T-helper 1 cell treated with Interleukin-12 subunit alpha and Interleukin-12 subunit beta and Interleukin-4 antibody, amounts not matched to agents 30 μg/mL and 1 μg/mL, for 36 hours (primary cell): Measurements from ENCODE around the gene CCDC24.
A peak's percentile ranks its signal among the peaks of the same experiment; 100 is the strongest.

ENCODE experiments used
- H3K27ac Mint-ChIP-seq: one replicate; pipeline ENCODE4 v1.8.0; 2021; ENCODE audit warnings: mild to moderate bottlenecking, mixed read lengths
- H3K27me3 Mint-ChIP-seq: one replicate; pipeline ENCODE4 v1.8.0; 2021; ENCODE audit warnings: low read depth, mixed read lengths
- H3K36me3 Mint-ChIP-seq: one replicate; pipeline ENCODE4 v1.8.0; 2021; ENCODE audit warnings: low read depth, mixed read lengths
- H3K4me1 Mint-ChIP-seq: one replicate; pipeline ENCODE4 v1.8.0; 2021; ENCODE audit warnings: low read depth, mixed read lengths
- H3K4me3 Mint-ChIP-seq: one replicate; pipeline ENCODE4 v1.8.0; 2021; ENCODE audit warnings: mild to moderate bottlenecking, moderate library complexity, mixed read lengths
- H3K9me3 Mint-ChIP-seq: one replicate; pipeline ENCODE4 v1.8.0; 2021; ENCODE audit warnings: mixed read lengths

CCDC24 gene

DNA sequence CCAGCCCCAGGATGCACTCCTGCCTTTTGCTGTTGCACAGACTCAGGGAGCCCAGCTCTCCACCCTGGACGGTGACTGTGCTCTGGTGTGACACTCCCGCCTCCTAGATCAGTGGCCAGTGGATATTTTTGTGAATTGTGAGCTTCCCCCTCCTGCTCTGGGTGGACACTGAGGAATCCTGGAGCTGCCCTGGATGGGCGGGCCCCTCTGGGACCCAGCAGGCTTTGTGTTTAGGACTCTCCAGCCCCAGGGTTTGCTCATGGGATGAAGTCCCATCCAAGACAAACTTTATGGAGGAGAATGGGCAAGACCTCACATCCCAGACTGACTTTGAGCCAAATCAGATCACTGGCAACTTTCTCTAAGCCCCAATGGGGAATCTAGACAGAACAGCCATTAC, 23.8 kb downstream of the CCDC24 start:
- no peaks in the 10 kb centered on the region for H3K9me3 Mint-ChIP-seq
- H3K36me3 Mint-ChIP-seq: no peaks in the 10 kb centered on the region
- H3K4me1 Mint-ChIP-seq: no peaks in the 10 kb centered on the region
- no peak overlapping the region for H3K27ac Mint-ChIP-seq
- H3K27me3 Mint-ChIP-seq: no peaks in the 10 kb centered on the region
- no peak overlapping the region for H3K4me3 Mint-ChIP-seq

- H3K27ac Mint-ChIP-seq: no peak overlapping the region
- H3K36me3 Mint-ChIP-seq: no peaks in the 10 kb centered on the region
- no peaks in the 10 kb centered on the region for H3K4me1 Mint-ChIP-seq
- no peak overlapping the region for H3K4me3 Mint-ChIP-seq
- no peaks in the 10 kb centered on the region for H3K27me3 Mint-ChIP-seq
- H3K9me3 Mint-ChIP-seq: no peaks in the 10 kb centered on the region
Observed at GRCh38 chr1:44016041-44016889, 24.9 kb downstream of the CCDC24 start.

GRCh38 chr1:44016890-44017400, 25.5 kb downstream of the CCDC24 start:
- no peaks in the 10 kb centered on the region for H3K27me3 Mint-ChIP-seq
- H3K36me3 Mint-ChIP-seq: no peaks in the 10 kb centered on the region
- H3K27ac Mint-ChIP-seq: no peak overlapping the region
- H3K4me3 Mint-ChIP-seq: no peak overlapping the region
- no peaks in the 10 kb centered on the region for H3K4me1 Mint-ChIP-seq
- H3K9me3 Mint-ChIP-seq: no peaks in the 10 kb centered on the region

DNA sequence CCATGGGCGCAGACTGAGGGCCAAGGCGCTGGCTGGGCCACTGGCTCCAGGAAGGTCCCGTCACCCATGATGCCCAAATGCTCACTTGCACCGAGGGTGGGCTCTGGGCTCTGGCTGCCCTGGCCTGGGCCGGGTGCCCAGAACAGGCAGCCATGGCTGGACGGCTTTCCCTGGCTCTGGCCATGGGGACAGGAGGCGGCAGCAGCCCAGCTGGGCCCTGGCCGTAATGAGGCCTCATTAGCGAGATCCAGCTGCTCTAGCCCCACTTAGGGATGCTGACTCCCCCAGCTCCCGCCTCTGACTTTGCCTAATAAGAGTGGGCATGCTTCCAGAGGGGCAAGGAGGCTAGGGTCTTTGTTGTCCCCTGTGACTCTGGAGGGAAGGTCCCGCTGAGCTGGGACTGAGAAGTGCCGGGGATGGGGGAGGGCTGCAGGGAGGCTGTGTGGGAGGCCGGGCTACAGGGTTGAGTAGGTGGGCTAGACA, 28.1 kb downstream of the CCDC24 start:
- H3K4me3 Mint-ChIP-seq: no peak overlapping the region
- H3K27ac Mint-ChIP-seq: no peak overlapping the region
- no peaks in the 10 kb centered on the region for H3K4me1 Mint-ChIP-seq
- no peaks in the 10 kb centered on the region for H3K36me3 Mint-ChIP-seq
- no peaks in the 10 kb centered on the region for H3K9me3 Mint-ChIP-seq
- no peaks in the 10 kb centered on the region for H3K27me3 Mint-ChIP-seq

GRCh38 chr1:44020464-44020863, 29.1 kb downstream of the CCDC24 start:
- Mint-ChIP-seq H3K4me3 (no peak overlapping the region), H3K9me3 (no peaks in the 10 kb centered on the region), H3K27me3 (no peaks in the 10 kb centered on the region), H3K36me3 (no peaks in the 10 kb centered on the region), H3K27ac (no peak overlapping the region), H3K4me1 (no peaks in the 10 kb centered on the region)

- Mint-ChIP-seq H3K4me1 (no peaks in the 10 kb centered on the region), H3K36me3 (no peaks in the 10 kb centered on the region), H3K9me3 (no peaks in the 10 kb centered on the region), H3K4me3 (no peak overlapping the region), H3K27ac (no peak overlapping the region), H3K27me3 (no peaks in the 10 kb centered on the region)
Observed at GRCh38 chr1:44021156-44021555, 29.8 kb downstream of the CCDC24 start.

DNA sequence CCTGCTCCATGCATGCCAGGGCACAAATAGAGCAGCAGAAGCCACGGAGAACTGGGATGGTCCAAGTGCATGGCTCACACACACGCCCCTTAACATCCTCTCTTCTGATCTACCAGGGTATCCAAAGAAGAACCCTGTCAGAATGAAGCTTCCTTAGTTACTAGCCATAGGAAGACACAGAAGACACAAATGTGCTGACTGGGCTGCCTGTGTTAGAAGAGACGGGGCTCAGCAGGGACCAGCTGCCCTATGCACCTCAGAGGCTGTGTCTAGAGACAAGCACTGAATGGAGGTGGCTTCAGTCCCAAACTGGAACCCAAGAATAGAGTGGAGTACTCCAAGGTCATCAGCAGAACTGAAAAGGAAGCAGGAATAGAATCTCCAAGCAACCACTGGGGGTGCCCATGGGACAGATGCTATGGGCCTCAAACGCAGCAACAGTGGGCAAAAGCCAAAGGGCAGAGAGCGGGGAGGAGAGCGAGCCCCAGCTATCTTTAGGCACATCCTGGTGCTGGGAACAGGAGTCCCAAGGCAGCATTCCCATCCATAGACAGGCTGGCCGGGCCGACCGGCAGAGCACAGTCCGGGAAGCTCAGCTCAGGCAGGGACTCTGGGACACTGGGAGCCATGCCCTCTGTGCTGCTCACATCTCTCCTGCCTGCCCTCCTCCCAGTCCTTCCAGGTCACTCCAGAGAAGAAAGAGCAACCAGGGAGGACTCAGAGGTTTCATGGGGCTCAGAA, 30.4 kb downstream of the CCDC24 start:
- Mint-ChIP-seq H3K4me1 (no peaks in the 10 kb centered on the region), H3K27me3 (no peaks in the 10 kb centered on the region), H3K27ac (no peak overlapping the region), H3K9me3 (no peaks in the 10 kb centered on the region), H3K36me3 (no peaks in the 10 kb centered on the region), H3K4me3 (no peak overlapping the region)

DNA sequence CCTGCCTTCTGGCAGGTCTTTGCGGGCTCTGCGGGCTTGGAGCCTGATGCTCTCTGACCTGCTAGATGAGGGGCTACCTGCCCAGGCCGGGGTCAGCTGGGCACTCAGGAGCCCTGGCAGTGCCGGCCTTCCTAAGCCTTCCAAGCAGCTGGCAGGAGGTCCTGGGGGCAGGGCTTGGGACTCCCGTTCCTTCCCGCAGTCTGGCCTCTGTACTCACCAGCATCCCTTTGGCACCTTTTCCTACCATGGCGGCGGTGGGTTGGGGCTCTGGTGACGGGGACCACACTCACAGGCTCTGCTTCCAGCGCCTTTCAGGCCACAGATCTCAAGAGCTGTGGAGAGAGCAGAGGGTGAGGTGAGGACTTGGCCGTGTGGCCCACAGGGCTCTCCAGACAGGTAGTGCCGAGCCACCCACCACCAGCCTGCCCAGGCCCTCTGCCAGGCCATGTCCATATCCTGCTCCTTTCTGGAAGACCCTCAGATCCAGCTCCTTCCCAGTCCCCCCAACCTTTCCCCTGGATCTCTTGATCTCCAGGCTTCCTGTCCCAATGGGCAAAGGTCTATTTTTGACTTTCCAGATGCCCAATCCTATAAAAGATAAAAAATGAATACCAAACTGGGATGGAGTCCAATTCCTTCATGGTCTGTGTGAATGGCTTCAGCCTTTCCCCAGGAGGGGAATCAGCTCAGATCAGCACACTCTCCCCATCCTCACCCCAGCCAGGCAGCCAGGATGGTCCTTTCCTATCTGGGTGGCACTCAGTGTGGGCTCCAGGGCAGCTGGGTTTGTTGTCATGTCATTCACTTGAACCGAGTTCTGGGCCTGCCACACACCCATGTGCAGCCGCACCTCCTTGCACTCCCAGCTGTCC, 32.9 kb downstream of the CCDC24 start:
- Mint-ChIP-seq H3K36me3 (no peaks in the 10 kb centered on the region), H3K27ac (no peak overlapping the region), H3K4me1 (peaks cover 10% of the 10 kb centered on the region), H3K4me3 (no peak overlapping the region), H3K27me3 (no peaks in the 10 kb centered on the region), H3K9me3 (no peaks in the 10 kb centered on the region)

GRCh38 chr1:44024903-44025525, 33.6 kb downstream of the CCDC24 start:
- Mint-ChIP-seq H3K4me3 (no peak overlapping the region), H3K9me3 (no peaks in the 10 kb centered on the region), H3K27ac (no peak overlapping the region), H3K4me1 (peaks cover 15% of the 10 kb centered on the region), H3K27me3 (no peaks in the 10 kb centered on the region), H3K36me3 (no peaks in the 10 kb centered on the region)

DNA sequence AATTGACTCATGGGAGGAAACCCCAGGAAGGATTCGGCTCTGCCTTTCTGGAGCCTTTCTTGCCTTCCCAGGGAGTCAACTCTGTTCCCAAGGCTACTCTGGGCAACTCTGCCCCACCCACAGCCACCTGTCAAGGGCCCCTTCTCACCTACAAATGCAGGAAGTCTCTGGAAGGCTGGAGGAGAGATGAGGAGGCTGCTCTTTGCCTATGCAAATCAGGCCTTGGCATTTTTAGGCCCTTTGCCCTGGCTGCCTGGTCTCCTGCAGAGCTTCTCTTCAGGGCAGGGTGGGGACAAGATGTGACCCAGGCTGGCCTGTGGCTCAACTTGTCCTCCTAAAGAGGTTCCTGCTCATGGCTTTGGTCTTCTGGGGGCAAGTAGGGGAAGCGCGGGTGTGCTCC, 34.4 kb downstream of the CCDC24 start:
- no peak overlapping the region for H3K4me3 Mint-ChIP-seq
- H3K9me3 Mint-ChIP-seq: no peaks in the 10 kb centered on the region
- no peaks in the 10 kb centered on the region for H3K36me3 Mint-ChIP-seq
- no peak overlapping the region for H3K27ac Mint-ChIP-seq
- peaks cover 15% of the 10 kb centered on the region for H3K4me1 Mint-ChIP-seq
- no peaks in the 10 kb centered on the region for H3K27me3 Mint-ChIP-seq

DNA sequence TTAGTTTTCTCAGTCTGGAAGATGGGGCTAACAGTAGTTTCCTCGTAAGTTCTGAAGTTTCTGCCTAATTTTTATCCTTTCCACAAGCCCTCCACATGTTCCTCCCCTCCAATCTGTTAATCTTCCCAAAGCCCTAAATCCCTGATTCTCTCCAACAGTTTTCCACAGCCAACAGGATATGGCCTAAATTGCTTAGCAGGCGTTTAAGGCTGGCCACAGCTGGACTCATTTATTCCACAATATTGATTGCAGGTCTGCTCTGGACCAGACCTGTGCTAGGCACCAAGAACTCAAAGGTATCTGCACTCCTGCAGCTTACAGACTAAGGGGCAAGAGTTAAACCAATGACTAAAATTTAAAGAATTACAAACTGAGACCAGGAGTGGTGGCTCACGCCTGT, 35.9 kb downstream of the CCDC24 start:
- H3K27ac Mint-ChIP-seq: no peak overlapping the region
- H3K9me3 Mint-ChIP-seq: no peaks in the 10 kb centered on the region
- no peaks in the 10 kb centered on the region for H3K36me3 Mint-ChIP-seq
- H3K4me1 Mint-ChIP-seq: peaks cover 25% of the 10 kb centered on the region
- no peaks in the 10 kb centered on the region for H3K27me3 Mint-ChIP-seq
- no peak overlapping the region for H3K4me3 Mint-ChIP-seq

DNA sequence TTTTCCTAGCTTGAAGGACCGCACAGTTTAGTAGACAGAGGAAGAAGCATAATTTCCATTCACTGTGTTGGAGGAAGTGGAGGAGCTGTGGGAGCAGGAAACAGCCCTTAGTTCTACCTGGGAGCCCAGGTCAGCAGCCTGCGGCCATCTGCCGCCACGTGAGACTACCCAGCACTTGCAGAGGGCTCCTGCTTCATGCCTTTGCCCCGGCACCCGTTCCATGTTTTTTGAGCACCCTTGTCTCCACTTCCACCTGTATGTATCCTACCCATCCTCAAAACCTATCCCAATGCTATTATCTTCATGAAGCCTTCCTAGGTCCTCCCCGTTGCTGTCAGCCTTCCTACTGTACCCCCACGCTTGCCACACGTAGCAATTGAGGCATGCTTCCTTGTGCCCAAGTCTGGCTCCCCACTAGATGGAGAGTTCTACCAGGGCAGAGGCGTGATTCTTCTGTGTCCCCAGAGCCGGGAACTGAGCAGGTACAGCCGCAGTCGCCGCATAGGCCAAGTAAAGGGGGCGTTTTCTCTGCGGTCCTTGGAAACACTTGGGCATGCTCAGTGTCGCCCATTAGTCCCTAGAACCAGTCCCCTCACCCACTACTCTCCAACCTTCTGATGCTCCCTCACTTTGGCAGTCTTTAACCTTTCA, 38.0 kb downstream of the CCDC24 start:
- Mint-ChIP-seq H3K27me3 (no peaks in the 10 kb centered on the region), H3K9me3 (no peaks in the 10 kb centered on the region), H3K27ac (peak overlapping the region; percentile 85), H3K4me1 (peaks cover 30% of the 10 kb centered on the region), H3K4me3 (peak overlapping the region; percentile 87), H3K36me3 (no peaks in the 10 kb centered on the region)

- Mint-ChIP-seq H3K9me3 (no peaks in the 10 kb centered on the region), H3K4me3 (peak overlapping the region; percentile 88), H3K27ac (peak overlapping the region; percentile 85), H3K36me3 (no peaks in the 10 kb centered on the region), H3K4me1 (peaks cover 30% of the 10 kb centered on the region), H3K27me3 (no peaks in the 10 kb centered on the region)
Observed at GRCh38 chr1:44029911-44030604, 38.7 kb downstream of the CCDC24 start.
